GM23338 (cell line): ENCODE data around the gene RAP2A. TPM values are rescaled to one million over a fixed set of nuclear protein-coding genes. Genes with fewer than 3 reads are reported as not detected.

Source experiments
- ATAC-seq: fragments of 200-7000 bp; cut with Tn5 transposase; 3 replicates; pipeline ENCODE4 v1.9.1; 2020
- DNase-seq: peaks from one replicate; pipeline ENCODE4 v3.0.0-alpha.2; 2015; ENCODE audit warnings: low spot score
- H2AFZ ChIP-seq: fragments of 200-600 bp; sonication (generic); 2 replicates; pipeline ENCODE4 v1.8.0; 2016; ENCODE audit warnings: antibody characterized with exemption, mild to moderate bottlenecking, moderate library complexity
- H3F3A ChIP-seq: fragments of 200-600 bp; sonication (generic); replicated peaks from 2 replicates; pipeline ENCODE4 v1.8.0; 2017; ENCODE audit warnings: antibody characterized with exemption, mixed run types, low read depth
- H3K27ac ChIP-seq: fragments of 200-600 bp; sonication (generic); 2 replicates; pipeline ENCODE4 v1.6.1; 2016; ENCODE audit warnings: low read depth
- H3K27me3 ChIP-seq: fragments of 200-600 bp; sonication (generic); 2 replicates; pipeline ENCODE4 v1.8.0; 2016; ENCODE audit warnings: mild to moderate bottlenecking, mixed run types, moderate library complexity; ENCODE audit not compliant: insufficient read depth
- H3K36me3 ChIP-seq: fragments of 200-600 bp; sonication (generic); 2 replicates; pipeline ENCODE4 v1.8.0; 2016; ENCODE audit warnings: mild to moderate bottlenecking; ENCODE audit not compliant: insufficient read depth
- H3K4me1 ChIP-seq: fragments of 200-600 bp; sonication (generic); 2 replicates; pipeline ENCODE4 v1.8.0; 2016; ENCODE audit warnings: mild to moderate bottlenecking, moderate library complexity; ENCODE audit not compliant: insufficient read depth
- H3K4me2 ChIP-seq: fragments of 200-600 bp; sonication (generic); 2 replicates; pipeline ENCODE4 v1.7.1; 2017; ENCODE audit warnings: mixed run types
- H3K4me3 ChIP-seq: fragments of 200-600 bp; sonication (generic); 2 replicates; pipeline ENCODE4 v1.6.1; 2016; ENCODE audit warnings: mixed run types
- H3K79me2 ChIP-seq: fragments of 200-600 bp; sonication (generic); replicated peaks from 2 replicates; pipeline ENCODE4 v1.8.0; 2017; ENCODE audit warnings: mild to moderate bottlenecking; ENCODE audit not compliant: insufficient read depth
- H3K9me2 ChIP-seq: fragments of 200-600 bp; sonication (generic); 2 replicates; pipeline ENCODE4 v1.8.0; 2017; ENCODE audit not compliant: insufficient read depth
- H4K20me1 ChIP-seq: fragments of 200-600 bp; sonication (generic); replicated peaks from 2 replicates; pipeline ENCODE4 v1.8.0; 2017; ENCODE audit warnings: mild to moderate bottlenecking; ENCODE audit not compliant: insufficient read depth
- H3K27ac Mint-ChIP-seq: 2 replicates; pipeline ENCODE4 v1.8.0; 2020; ENCODE audit warnings: inconsistent platforms, mild to moderate bottlenecking, moderate library complexity, mixed read lengths
- H3K27me3 Mint-ChIP-seq: 3 replicates; pipeline ENCODE4 v1.8.0; 2022; ENCODE audit warnings: low read depth, mild to moderate bottlenecking, moderate library complexity, mixed read lengths, inconsistent platforms; ENCODE audit not compliant: insufficient read depth, poor library complexity
- H3K36me3 Mint-ChIP-seq: 3 replicates; pipeline ENCODE4 v1.8.0; 2021; ENCODE audit warnings: low read depth, mild to moderate bottlenecking, inconsistent platforms, moderate library complexity, mixed read lengths
- H3K4me1 Mint-ChIP-seq: 3 replicates; pipeline ENCODE4 v1.8.0; 2020; ENCODE audit warnings: mild to moderate bottlenecking, inconsistent platforms, mixed read lengths
- H3K4me3 Mint-ChIP-seq: 3 replicates; pipeline ENCODE4 v1.8.0; 2021; ENCODE audit warnings: moderate library complexity, mild to moderate bottlenecking, inconsistent platforms, mixed read lengths
- H3K9me3 Mint-ChIP-seq: 3 replicates; pipeline ENCODE4 v1.8.0; 2020; ENCODE audit warnings: moderate library complexity, mild to moderate bottlenecking, inconsistent platforms, mixed read lengths
- CREB1 ChIP-seq: fragments of 250-450 bp; sonication (Bioruptor Pico); IDR thresholded peaks from 2 replicates; pipeline ENCODE4 v1.5.0; 2020; ENCODE audit warnings: low read depth, mild to moderate bottlenecking, moderate library complexity
- EZH2 ChIP-seq: fragments of 200-600 bp; sonication (generic); IDR thresholded peaks from one replicate; pipeline ENCODE4 v1.8.0; 2017; ENCODE audit warnings: antibody characterized with exemption, mild to moderate bottlenecking, low read depth; ENCODE audit not compliant: unreplicated experiment
- EZH2phosphoT487 ChIP-seq: fragments of 200-600 bp; sonication (generic); IDR thresholded peaks from one replicate; pipeline ENCODE4 v1.8.1; 2018; ENCODE audit warnings: antibody characterized with exemption; ENCODE audit not compliant: unreplicated experiment
- JUNB ChIP-seq: IDR thresholded peaks from one replicate; pipeline ENCODE4 v1.6.1; 2016; ENCODE audit warnings: antibody characterized with exemption; ENCODE audit not compliant: unreplicated experiment
- NANOG ChIP-seq: IDR thresholded peaks from 2 replicates; pipeline ENCODE4 v1.6.1; 2016; ENCODE audit warnings: antibody characterized with exemption, borderline replicate concordance
- POLR2AphosphoS5 ChIP-seq: IDR thresholded peaks from 2 replicates; pipeline ENCODE4 v1.6.1; 2016; ENCODE audit warnings: antibody characterized with exemption, low read depth
- STAT1 ChIP-seq: IDR thresholded peaks from one replicate; pipeline ENCODE4 v1.6.1; 2016; ENCODE audit warnings: antibody characterized with exemption; ENCODE audit not compliant: unreplicated experiment
- ZNF114 ChIP-seq: fragments of 250-450 bp; sonication (Bioruptor Pico); IDR thresholded peaks from 2 replicates; pipeline ENCODE4 v1.5.0; 2020; ENCODE audit warnings: mild to moderate bottlenecking, moderate library complexity
- polyA plus RNA-seq: library from polyadenylated mRNA; unstranded; fragments of >200 nt; fragmentation: Nextera tagmentation; extraction: Ambion mirVana; gene quantifications from 2 replicates; pipeline ENCODE4 v1.2.1, GENCODE V29; 2016
- total RNA-seq: library from RNA; depleted of rRNA; stranded (reverse); fragments of >200 nt; shearing (Covaris generic); gene quantifications from 2 replicates; pipeline ENCODE4 v1.2.3, GENCODE V29; 2014
- TF ChIP-seq, protein P1 (sequence below), 2 experiments: fragments of 200-600 bp in 1 of 2; sonication (generic) in 1 of 2; conservative IDR thresholded peaks; 2 replicates each; pipeline versions ENCODE4 v1.5.1 to v1.6.1; 2016 to 2017; ENCODE audit warnings: antibody characterized with exemption in 2 of 2, low read depth in 2 of 2, mild to moderate bottlenecking in 2 of 2, moderate library complexity in 1 of 2

RAP2A gene
- total and polyA plus RNA-seq, 2 experiments from 2014 or later: 10.4 to 35.3 TPM

DNA sequence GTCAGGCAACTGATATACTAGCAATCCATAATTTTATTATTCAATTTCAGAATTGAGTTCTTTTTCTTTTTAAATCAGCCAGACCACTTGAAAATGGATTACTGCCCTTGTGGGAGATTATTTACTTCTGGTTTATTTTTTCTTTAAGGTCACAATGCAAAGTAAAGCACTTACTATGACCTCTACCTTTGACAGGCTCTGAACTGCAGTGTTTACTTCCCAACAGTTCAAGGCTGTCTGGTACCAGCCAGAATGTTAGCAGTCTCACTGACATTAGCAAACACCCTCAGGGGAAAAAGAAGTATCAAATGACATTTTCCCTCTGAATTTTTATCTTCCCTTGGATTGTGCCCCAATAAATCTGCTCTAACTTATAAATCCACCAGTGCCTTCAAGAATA lies 57.5 kb downstream of the RAP2A start:
- Histone ChIP-seq H3K4me2 (no peak overlapping the region), H3F3A (no peaks in the 10 kb centered on the region), H3K9me2 (0 out of 2 replicates have a peak, but pooled peaks cover 7% of the 10 kb centered on the region), H3K4me3 (no peak overlapping the region), H3K36me3 (no peaks in the 10 kb centered on the region), H4K20me1 (no peaks in the 10 kb centered on the region), H3K79me2 (no peaks in the 10 kb centered on the region), H3K27ac (no peak overlapping the region), H2AFZ (no peak overlapping the region), H3K27me3 (no peaks in the 10 kb centered on the region), H3K4me1 (no peaks in the 10 kb centered on the region)
- no peak for ATAC-seq
- DNase-seq: no peak
- no peaks in the 10 kb centered on the region for H3K4me1 Mint-ChIP-seq
- H3K4me3 Mint-ChIP-seq: no peak overlapping the region
- H3K36me3 Mint-ChIP-seq: peaks cover 2% of the 10 kb centered on the region; the same call in 1 of the 3 replicates
- no peak for TF ChIP-seq NANOG
- TF ChIP-seq ZNF114 (CRISPR knock-in tag): no peak
- no peak for TF ChIP-seq JUNB
- no peak for TF ChIP-seq STAT1
- TF ChIP-seq, protein P1, sequence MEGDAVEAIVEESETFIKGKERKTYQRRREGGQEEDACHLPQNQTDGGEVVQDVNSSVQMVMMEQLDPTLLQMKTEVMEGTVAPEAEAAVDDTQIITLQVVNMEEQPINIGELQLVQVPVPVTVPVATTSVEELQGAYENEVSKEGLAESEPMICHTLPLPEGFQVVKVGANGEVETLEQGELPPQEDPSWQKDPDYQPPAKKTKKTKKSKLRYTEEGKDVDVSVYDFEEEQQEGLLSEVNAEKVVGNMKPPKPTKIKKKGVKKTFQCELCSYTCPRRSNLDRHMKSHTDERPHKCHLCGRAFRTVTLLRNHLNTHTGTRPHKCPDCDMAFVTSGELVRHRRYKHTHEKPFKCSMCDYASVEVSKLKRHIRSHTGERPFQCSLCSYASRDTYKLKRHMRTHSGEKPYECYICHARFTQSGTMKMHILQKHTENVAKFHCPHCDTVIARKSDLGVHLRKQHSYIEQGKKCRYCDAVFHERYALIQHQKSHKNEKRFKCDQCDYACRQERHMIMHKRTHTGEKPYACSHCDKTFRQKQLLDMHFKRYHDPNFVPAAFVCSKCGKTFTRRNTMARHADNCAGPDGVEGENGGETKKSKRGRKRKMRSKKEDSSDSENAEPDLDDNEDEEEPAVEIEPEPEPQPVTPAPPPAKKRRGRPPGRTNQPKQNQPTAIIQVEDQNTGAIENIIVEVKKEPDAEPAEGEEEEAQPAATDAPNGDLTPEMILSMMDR (conservative IDR thresholded peaks at IDR 0.05; ENCODE audit: low read depth in 2 of 2): no peak
- no peak for TF ChIP-seq EZH2
- H3K27me3 Mint-ChIP-seq: peaks cover 2% of the 10 kb centered on the region
- peaks cover 5% of the 10 kb centered on the region; the same call in 2 of the 3 replicates for H3K9me3 Mint-ChIP-seq
- H3K27ac Mint-ChIP-seq: no peak overlapping the region

DNA sequence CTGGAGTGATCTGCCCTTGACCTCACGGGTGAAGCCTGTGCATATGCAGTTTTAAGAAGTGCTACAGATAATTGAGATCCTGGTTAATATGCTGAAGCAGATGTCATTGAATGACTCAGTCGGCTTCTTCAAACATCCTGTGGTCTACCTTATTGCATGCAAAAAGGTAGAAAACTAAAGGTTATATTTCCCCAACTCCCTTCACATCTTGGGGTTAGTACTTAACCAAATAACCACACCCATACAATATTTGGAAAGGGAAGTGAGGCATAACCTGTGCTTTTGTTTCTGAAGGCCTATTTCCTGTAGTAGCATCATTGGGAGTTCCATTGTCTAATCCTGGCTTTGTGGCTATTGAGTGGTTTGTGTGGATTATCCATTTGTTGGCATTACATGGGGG lies 58.3 kb downstream of the RAP2A start:
- no peak for TF ChIP-seq POLR2AphosphoS5
- TF ChIP-seq CREB1 (CRISPR knock-in tag): no peak
- TF ChIP-seq ZNF114 (CRISPR knock-in tag): no peak
- no peak for TF ChIP-seq JUNB
- no peak for TF ChIP-seq NANOG
- no peak for TF ChIP-seq EZH2phosphoT487
- H3K79me2 ChIP-seq: no peaks in the 10 kb centered on the region
- no peaks in the 10 kb centered on the region for H3K36me3 ChIP-seq
- H3K27me3 Mint-ChIP-seq: peaks cover under 1% of the 10 kb centered on the region
- H3K36me3 Mint-ChIP-seq: peaks cover 2% of the 10 kb centered on the region; the same call in 1 of the 3 replicates
- H3K27me3 ChIP-seq: no peaks in the 10 kb centered on the region
- H3K27ac ChIP-seq: no peak overlapping the region
- H3K4me3 ChIP-seq: no peak overlapping the region
- no peaks in the 10 kb centered on the region for H3K4me1 ChIP-seq
- no peaks in the 10 kb centered on the region for H4K20me1 ChIP-seq
- H3K27ac Mint-ChIP-seq: no peak overlapping the region
- H3K9me2 ChIP-seq: 0 out of 2 replicates have a peak, but pooled peaks cover 7% of the 10 kb centered on the region
- ATAC-seq (no peak), DNase-seq (no peak)
- H3K4me1 Mint-ChIP-seq: no peaks in the 10 kb centered on the region
- H3F3A ChIP-seq: no peaks in the 10 kb centered on the region
- peaks cover 5% of the 10 kb centered on the region; the same call in 2 of the 3 replicates for H3K9me3 Mint-ChIP-seq
- H3K4me3 Mint-ChIP-seq: no peak overlapping the region
- H3K4me2 ChIP-seq: no peak overlapping the region
- H2AFZ ChIP-seq: no peak overlapping the region
